H9 (cell line): ENCODE results near the gene MOG. TPM values are rescaled to one million over a fixed set of nuclear protein-coding genes. Genes with fewer than 3 reads are reported as not detected.

Source experiments
- DNase-seq: peaks from one replicate; pipeline ENCODE4 v3.0.0-alpha.2; 2017
- H2AFZ ChIP-seq: one replicate; pipeline ENCODE4 v1.6.1; 2013; ENCODE audit warnings: mild to moderate bottlenecking, low read length, control low read depth, moderate library complexity
- H2AK5ac ChIP-seq: 2 replicates; pipeline ENCODE4 v1.6.1; 2013; ENCODE audit warnings: low read length, control low read depth, mixed read lengths; ENCODE audit not compliant: insufficient read length
- H2BK120ac ChIP-seq: one replicate; pipeline ENCODE4 v1.6.1; 2013; ENCODE audit warnings: low read depth, mild to moderate bottlenecking, low read length, control low read depth, inconsistent platforms; ENCODE audit not compliant: poor library complexity, severe bottlenecking
- H2BK12ac ChIP-seq: 2 replicates; pipeline ENCODE4 v1.6.1; 2013; ENCODE audit warnings: low read length, control low read depth, mixed read lengths, low read depth; ENCODE audit not compliant: insufficient read length
- H2BK15ac ChIP-seq: 2 replicates; pipeline ENCODE4 v1.6.1; 2013; ENCODE audit warnings: low read depth, low read length, control low read depth
- H2BK20ac ChIP-seq: one replicate; pipeline ENCODE4 v1.6.1; 2013; ENCODE audit warnings: low read depth, mild to moderate bottlenecking, low read length, control low read depth, inconsistent platforms; ENCODE audit not compliant: poor library complexity, severe bottlenecking
- H2BK5ac ChIP-seq: 2 replicates; pipeline ENCODE4 v1.6.1; 2013; ENCODE audit warnings: low read length, control low read depth, mixed read lengths; ENCODE audit not compliant: insufficient read length
- H3K14ac ChIP-seq: 2 replicates; pipeline ENCODE4 v1.6.1; 2013; ENCODE audit warnings: low read length, control low read depth; ENCODE audit not compliant: insufficient read depth
- H3K18ac ChIP-seq: 2 replicates; pipeline ENCODE4 v1.6.1; 2013; ENCODE audit warnings: low read depth, mild to moderate bottlenecking, mixed read lengths, low read length, control low read depth; ENCODE audit not compliant: insufficient read length
- H3K23ac ChIP-seq: 2 replicates; pipeline ENCODE4 v1.6.1; 2013; ENCODE audit warnings: low read length, control low read depth, mixed read lengths, low read depth; ENCODE audit not compliant: insufficient read length
- H3K23me2 ChIP-seq: 2 replicates; pipeline ENCODE4 v1.6.1; 2013; ENCODE audit warnings: low read depth, mild to moderate bottlenecking, mixed read lengths, low read length, control low read depth; ENCODE audit not compliant: insufficient read length, poor library complexity, severe bottlenecking
- H3K27ac ChIP-seq: 2 replicates; pipeline ENCODE4 v1.5.1; 2013; ENCODE audit warnings: low read length, control low read depth, mixed read lengths, low read depth; ENCODE audit not compliant: insufficient read length
- H3K27me3 ChIP-seq: 2 replicates; pipeline ENCODE4 v1.6.1; 2013; ENCODE audit warnings: low read length, control low read depth, inconsistent platforms; ENCODE audit not compliant: insufficient read depth
- H3K4ac ChIP-seq: 2 replicates; pipeline ENCODE4 v1.6.1; 2013; ENCODE audit warnings: low read depth, mild to moderate bottlenecking, control low read depth, inconsistent platforms, low read length, moderate library complexity
- H3K4me1 ChIP-seq: 2 replicates; pipeline ENCODE4 v1.6.1; 2013; ENCODE audit warnings: low read length, control low read depth, inconsistent platforms; ENCODE audit not compliant: insufficient read depth
- H3K4me2 ChIP-seq: 2 replicates; pipeline ENCODE4 v1.6.1; 2013; ENCODE audit warnings: low read length, control low read depth, mixed read lengths; ENCODE audit not compliant: insufficient read length, insufficient read depth
- H3K56ac ChIP-seq: 2 replicates; pipeline ENCODE4 v1.6.1; 2013; ENCODE audit warnings: low read depth, mild to moderate bottlenecking, mixed read lengths, low read length, control low read depth; ENCODE audit not compliant: insufficient read length
- H3K79me1 ChIP-seq: 2 replicates; pipeline ENCODE4 v1.6.1; 2013; ENCODE audit warnings: low read depth, mild to moderate bottlenecking, moderate library complexity, low read length, control low read depth, inconsistent platforms; ENCODE audit not compliant: insufficient read depth, poor library complexity, severe bottlenecking
- H3K79me2 ChIP-seq: 2 replicates; pipeline ENCODE4 v1.6.1; 2013; ENCODE audit warnings: low read length, control low read depth, inconsistent platforms; ENCODE audit not compliant: insufficient read depth
- H3K9ac ChIP-seq: 2 replicates; pipeline ENCODE4 v1.6.1; 2013; ENCODE audit warnings: low read length, control low read depth, mixed read lengths; ENCODE audit not compliant: insufficient read length; ENCODE audit errors: extremely low read depth
- H3K9me3 ChIP-seq: one replicate; pipeline ENCODE4 v1.6.1; 2013; ENCODE audit warnings: low read depth, low read length, inconsistent platforms; ENCODE audit not compliant: control insufficient read depth
- H3T11ph ChIP-seq: one replicate; pipeline ENCODE4 v1.6.1; 2013; ENCODE audit warnings: mild to moderate bottlenecking, low read length, control low read depth, inconsistent platforms
- H4K20me1 ChIP-seq: one replicate; pipeline ENCODE4 v1.6.1; 2013; ENCODE audit not compliant: control insufficient read depth, insufficient read length, insufficient read depth
- H4K5ac ChIP-seq: 2 replicates; pipeline ENCODE4 v1.6.1; 2013; ENCODE audit warnings: low read depth, mild to moderate bottlenecking, mixed read lengths, low read length, control low read depth; ENCODE audit not compliant: insufficient read length
- H4K8ac ChIP-seq: replicated peaks from 2 replicates; pipeline ENCODE4 v1.6.1; 2013; ENCODE audit warnings: low read length, control low read depth, mixed read lengths, low read depth; ENCODE audit not compliant: insufficient read length
- H4K91ac ChIP-seq: 2 replicates; pipeline ENCODE4 v1.6.1; 2013; ENCODE audit warnings: low read depth, mild to moderate bottlenecking, moderate library complexity, mixed read lengths, low read length, control low read depth; ENCODE audit not compliant: insufficient read length
- H3K27ac Mint-ChIP-seq, 3 experiments: 2 replicates in 2 of 3; 3 replicates in 1 of 3; pipeline ENCODE4 v1.8.0; 2020 to 2021; ENCODE audit warnings: mixed read lengths in 3 of 3, mild to moderate bottlenecking in 1 of 3, moderate library complexity in 1 of 3
- H3K27me3 Mint-ChIP-seq: 2 replicates; pipeline ENCODE4 v1.8.0; 2021; ENCODE audit warnings: low read depth, mild to moderate bottlenecking, moderate library complexity, mixed read lengths
- H3K36me3 Mint-ChIP-seq, 3 experiments: 2 replicates in 2 of 3; 3 replicates in 1 of 3; pipeline ENCODE4 v1.8.0; 2020 to 2021; ENCODE audit warnings: low read depth in 3 of 3, mixed read lengths in 3 of 3; ENCODE audit not compliant: insufficient read depth in 1 of 3
- H3K4me1 Mint-ChIP-seq, 2 experiments: 2 replicates each; pipeline ENCODE4 v1.8.0; 2020; ENCODE audit warnings: mixed read lengths in 2 of 2
- H3K4me3 Mint-ChIP-seq, 2 experiments: 2 replicates in 1 of 2; 3 replicates in 1 of 2; pipeline ENCODE4 v1.8.0; 2020 to 2021; ENCODE audit warnings: mild to moderate bottlenecking in 2 of 2, mixed read lengths in 2 of 2, moderate library complexity in 1 of 2
- H3K9me3 Mint-ChIP-seq, 2 experiments: 2 replicates in 1 of 2; 3 replicates in 1 of 2; pipeline ENCODE4 v1.8.0; 2020; ENCODE audit warnings: mild to moderate bottlenecking in 2 of 2, mixed read lengths in 2 of 2, moderate library complexity in 1 of 2
- WGBS: extraction: QIAGEN DNeasy Blood & Tissue Kit; methylation state at CpG from one replicate; pipeline ENCODE4 v1.1.7; 2013; ENCODE audit warnings: missing lambda C conversion rate, low lambda C conversion rate, mixed read lengths; ENCODE audit not compliant: insufficient read length; ENCODE audit errors: extremely low coverage; 5-methylcytosine and 5-hydroxymethylcytosine counted together
- total RNA-seq: library from RNA; stranded (reverse); gene quantifications from 2 replicates; pipeline ENCODE4 v1.2.1, GENCODE V29; 2021
- TF ChIP-seq, protein P1 (sequence below): fragments of 200-600 bp; sonication (generic); conservative IDR thresholded peaks from 3 replicates; pipeline ENCODE4 v1.8.0; 2021; ENCODE audit warnings: antibody characterized with exemption, mild to moderate bottlenecking

Gene MOG
- total RNA-seq, 1 experiment from 2014 or later, result 0.55 TPM

DNA sequence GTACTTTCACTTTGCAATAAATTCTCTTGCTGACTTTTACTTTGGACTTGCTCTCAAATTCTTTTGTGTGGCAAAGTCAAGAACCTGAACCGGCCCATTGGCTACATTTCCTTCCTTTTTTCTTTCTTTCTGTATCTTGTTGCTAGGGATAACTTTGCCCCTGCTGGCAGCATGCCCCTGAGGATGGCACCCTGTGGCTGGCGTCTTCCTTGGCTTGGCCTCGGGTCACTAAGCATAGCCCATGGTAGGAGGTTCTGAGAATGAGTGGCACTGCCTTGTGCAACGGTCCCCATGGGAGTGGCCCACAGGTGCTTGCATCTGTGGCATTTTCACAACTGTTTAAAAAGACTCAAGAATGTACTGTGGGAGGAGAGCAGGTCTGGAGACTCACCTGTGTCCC, 52.3 kb downstream of the MOG start:
- no peak overlapping the region for H3K4me3 Mint-ChIP-seq
- WGBS, result no CpG with 5 or more reads among the region's 4 CpGs
- no peak for DNase-seq

More for the DNA sequence above, 52.3 kb downstream of the MOG start:
- no peak overlapping the region for H3K27ac ChIP-seq
- H3K4me1 ChIP-seq, result peaks cover 3% of the 10 kb centered on the region; the same call in 1 of the 2 replicates
- H3K27ac Mint-ChIP-seq, result no peak overlapping the region; a peak in 1 of 7 replicates
- no peak overlapping the region for H3K4ac ChIP-seq
- no peaks in the 10 kb centered on the region for H3K79me2 ChIP-seq
- no peak overlapping the region for H2BK120ac ChIP-seq
- H2BK20ac ChIP-seq, result no peak overlapping the region
- H3K18ac ChIP-seq, result no peak overlapping the region
- H3K23me2 ChIP-seq, result no peaks in the 10 kb centered on the region
- peaks cover 3 to 6% of the 10 kb centered on the region in 2 experiments; a peak in 2 of 4 replicates for H3K4me1 Mint-ChIP-seq
- H3K9me3 ChIP-seq, result no peaks in the 10 kb centered on the region
- H2AK5ac ChIP-seq, result no peak overlapping the region
- no peak overlapping the region for H3K56ac ChIP-seq
- H3T11ph ChIP-seq, result no peak overlapping the region
- no peak overlapping the region for H4K5ac ChIP-seq
- H3K23ac ChIP-seq, result no peak overlapping the region
- no peak overlapping the region for H3K14ac ChIP-seq
- peaks cover 16% of the 10 kb centered on the region for H3K27me3 Mint-ChIP-seq
- peaks cover 2% of the 10 kb centered on the region; the same call in 1 of the 2 replicates for H3K27me3 ChIP-seq
- no peak overlapping the region for H4K8ac ChIP-seq
- H3K4me2 ChIP-seq, result no peak overlapping the region
- no peak overlapping the region for H4K91ac ChIP-seq
- no peak overlapping the region for H3K9ac ChIP-seq
- TF ChIP-seq, protein P1, sequence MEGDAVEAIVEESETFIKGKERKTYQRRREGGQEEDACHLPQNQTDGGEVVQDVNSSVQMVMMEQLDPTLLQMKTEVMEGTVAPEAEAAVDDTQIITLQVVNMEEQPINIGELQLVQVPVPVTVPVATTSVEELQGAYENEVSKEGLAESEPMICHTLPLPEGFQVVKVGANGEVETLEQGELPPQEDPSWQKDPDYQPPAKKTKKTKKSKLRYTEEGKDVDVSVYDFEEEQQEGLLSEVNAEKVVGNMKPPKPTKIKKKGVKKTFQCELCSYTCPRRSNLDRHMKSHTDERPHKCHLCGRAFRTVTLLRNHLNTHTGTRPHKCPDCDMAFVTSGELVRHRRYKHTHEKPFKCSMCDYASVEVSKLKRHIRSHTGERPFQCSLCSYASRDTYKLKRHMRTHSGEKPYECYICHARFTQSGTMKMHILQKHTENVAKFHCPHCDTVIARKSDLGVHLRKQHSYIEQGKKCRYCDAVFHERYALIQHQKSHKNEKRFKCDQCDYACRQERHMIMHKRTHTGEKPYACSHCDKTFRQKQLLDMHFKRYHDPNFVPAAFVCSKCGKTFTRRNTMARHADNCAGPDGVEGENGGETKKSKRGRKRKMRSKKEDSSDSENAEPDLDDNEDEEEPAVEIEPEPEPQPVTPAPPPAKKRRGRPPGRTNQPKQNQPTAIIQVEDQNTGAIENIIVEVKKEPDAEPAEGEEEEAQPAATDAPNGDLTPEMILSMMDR, result no peak
- H3K9me3 Mint-ChIP-seq, result no peaks in the 10 kb centered on the region
- no peaks in the 10 kb centered on the region for H4K20me1 ChIP-seq
- H2BK15ac ChIP-seq, result no peak overlapping the region
- H3K79me1 ChIP-seq, result no peaks in the 10 kb centered on the region
- H2BK12ac ChIP-seq, result no peak overlapping the region
- no peak overlapping the region for H2AFZ ChIP-seq
- no peaks in the 10 kb centered on the region for H3K36me3 Mint-ChIP-seq
- no peak overlapping the region for H2BK5ac ChIP-seq
